CD14-positive monocyte (primary cell): ENCODE measurements around the gene GRK2. TPM values are rescaled to one million over a fixed set of nuclear protein-coding genes. Genes with fewer than 3 reads are reported as not detected.

Experiments
- DNase-seq, 3 donors: peaks; one replicate each; pipeline ENCODE4 v3.0.0-alpha.2; 2011 to 2022
- H2AFZ ChIP-seq: 2 replicates; pipeline ENCODE4 v1.6.0; 2012; ENCODE audit warnings: mild to moderate bottlenecking, low read depth, low read length, inconsistent platforms; ENCODE audit not compliant: insufficient read depth, poor library complexity, severe bottlenecking
- H3K27ac ChIP-seq, 2 donors: 1 replicate in 1 of 2; 2 replicates in 1 of 2; pipeline ENCODE4 v1.5.1; 2012 to 2013; ENCODE audit warnings: low read length in 2 of 2, control low read depth in 1 of 2, inconsistent platforms in 1 of 2, low read depth in 1 of 2, mild to moderate bottlenecking in 1 of 2
- H3K27me3 ChIP-seq, 2 donors: one replicate each; pipeline versions ENCODE4 v1.6.0 to v1.6.1; 2011 to 2013; ENCODE audit warnings: low read length in 2 of 2; ENCODE audit not compliant: control insufficient read depth in 2 of 2, insufficient read depth in 2 of 2
- H3K36me3 ChIP-seq, 2 donors: replicated peaks in 1 of 2; 1 replicate in 1 of 2; 2 replicates in 1 of 2; pipeline versions ENCODE4 v1.5.1 to v1.6.1; 2012 to 2013; ENCODE audit warnings: low read length in 2 of 2, control low read depth in 1 of 2, inconsistent platforms in 1 of 2, mild to moderate bottlenecking in 1 of 2; ENCODE audit not compliant: insufficient read depth in 2 of 2, control insufficient read depth in 1 of 2
- H3K4me1 ChIP-seq, 2 donors: 1 replicate in 1 of 2; 2 replicates in 1 of 2; pipeline versions ENCODE4 v1.5.1 to v1.6.1; 2012 to 2013; ENCODE audit warnings: low read length in 2 of 2, control low read depth in 1 of 2, inconsistent platforms in 1 of 2, mild to moderate bottlenecking in 1 of 2, moderate library complexity in 1 of 2; ENCODE audit not compliant: insufficient read depth in 2 of 2, control insufficient read depth in 1 of 2
- H3K4me2 ChIP-seq: replicated peaks from 2 replicates; pipeline ENCODE3; 2012; ENCODE audit warnings: low read length, moderate library complexity, mild to moderate bottlenecking; ENCODE audit not compliant: poor library complexity, severe bottlenecking; ENCODE audit errors: extremely low read depth
- H3K4me3 ChIP-seq, 3 experiments: fragments of 200-600 bp in 1 of 3; sonication (generic) in 1 of 3; replicated peaks in 1 of 3; 1 replicate in 2 of 3; 2 replicates in 1 of 3; pipeline ENCODE4 v1.5.1; 2011 to 2013; ENCODE audit warnings: low read length in 3 of 3, mild to moderate bottlenecking in 3 of 3, control low read depth in 2 of 3, low read depth in 2 of 3, inconsistent platforms in 1 of 3, moderate library complexity in 1 of 3
- H3K79me2 ChIP-seq: 2 replicates; pipeline ENCODE4 v1.6.0; 2012; ENCODE audit warnings: mild to moderate bottlenecking, control low read depth, inconsistent platforms, low read length, moderate library complexity; ENCODE audit not compliant: insufficient read depth
- H3K9ac ChIP-seq: 2 replicates; pipeline ENCODE4 v1.6.0; 2017; ENCODE audit warnings: low read length, mild to moderate bottlenecking; ENCODE audit not compliant: insufficient read depth, poor library complexity, severe bottlenecking
- H3K9me3 ChIP-seq, 2 donors: replicated peaks in 1 of 2; 1 replicate in 1 of 2; 2 replicates in 1 of 2; pipeline versions ENCODE4 v1.5.1 to v1.6.1; 2012 to 2013; ENCODE audit warnings: low read length in 2 of 2, control low read depth in 1 of 2; ENCODE audit not compliant: control insufficient read depth in 1 of 2, insufficient read depth in 1 of 2
- H4K20me1 ChIP-seq: 2 replicates; pipeline ENCODE4 v1.6.0; 2012; ENCODE audit warnings: mild to moderate bottlenecking, low read length, control low read depth, moderate library complexity; ENCODE audit not compliant: insufficient read depth
- H3K27ac Mint-ChIP-seq, 7 donors: one replicate each; pipeline ENCODE4 v1.8.0; 2020; ENCODE audit warnings: mild to moderate bottlenecking in 7 of 7, mixed read lengths in 7 of 7, moderate library complexity in 6 of 7, inconsistent platforms in 2 of 7
- H3K27me3 Mint-ChIP-seq, 3 donors: one replicate each; pipeline ENCODE4 v1.8.0; 2021 to 2022; ENCODE audit warnings: low read depth in 3 of 3, mild to moderate bottlenecking in 3 of 3, mixed read lengths in 3 of 3, moderate library complexity in 3 of 3, inconsistent platforms in 1 of 3
- H3K36me3 Mint-ChIP-seq, 2 donors: one replicate each; pipeline ENCODE4 v1.8.0; 2020; ENCODE audit warnings: mixed read lengths in 2 of 2, inconsistent platforms in 1 of 2, mild to moderate bottlenecking in 1 of 2
- H3K4me1 Mint-ChIP-seq: one replicate; pipeline ENCODE4 v1.8.0; 2020; ENCODE audit warnings: mild to moderate bottlenecking, mixed read lengths
- H3K4me3 Mint-ChIP-seq, 2 donors: one replicate each; pipeline ENCODE4 v1.8.0; 2020; ENCODE audit warnings: mild to moderate bottlenecking in 2 of 2, mixed read lengths in 2 of 2, moderate library complexity in 1 of 2
- H3K9me3 Mint-ChIP-seq, 7 donors: one replicate each; pipeline ENCODE4 v1.8.0; 2020 to 2022; ENCODE audit warnings: mixed read lengths in 7 of 7, mild to moderate bottlenecking in 6 of 7, moderate library complexity in 6 of 7, inconsistent platforms in 2 of 7
- CTCF ChIP-seq: fragments of 200-600 bp; IDR thresholded peaks from one replicate; pipeline ENCODE4 v1.8.0; 2022; ENCODE audit warnings: antibody characterized with exemption, mild to moderate bottlenecking
- WGBS: methylation state at CpG from one replicate; pipeline ENCODE4 v1.1.5; 2013; ENCODE audit warnings: missing lambda C conversion rate; ENCODE audit not compliant: insufficient coverage; 5-methylcytosine and 5-hydroxymethylcytosine counted together
- intact Hi-C, 2 donors: fragments of 100-400 bp; cut with micrococcal nuclease; formaldehyde crosslinking; loops; one replicate each; pipeline versions ENCODE4 v1.15.0 to v1.15.1; 2023
- polyA plus RNA-seq, 3 donors: library from polyadenylated mRNA; depleted of rRNA in 1 of 3; unstranded in 2 of 3; stranded (reverse) in 1 of 3; fragments of 300-500 nt in 2 of 3; fragments of >200 nt in 1 of 3; fragmentation: Illumina TruSeq in 2 of 3; gene quantifications; 1 replicate in 2 of 3; 2 replicates in 1 of 3; pipeline ENCODE4 v1.2.3, GENCODE V29; 2012 to 2021

GRK2 gene
- polyA plus RNA-seq, 3 donors, result 34.9 to 777 (median 43.0) TPM

- no peak for DNase-seq
- Histone ChIP-seq H3K4me3 (peak overlapping the region in 1 of 3 experiments; percentile 97), H3K27me3 (no peaks in the 10 kb centered on the region), H3K9me3 (no peaks in the 10 kb centered on the region), H2AFZ (no peak overlapping the region), H3K4me2 (peak overlapping the region; percentile 83), H3K9ac (peak overlapping the region; percentile 16), H3K79me2 (peaks cover 100% of the 10 kb centered on the region), H3K36me3 (peaks cover 65 to 67% of the 10 kb centered on the region in 2 donors), H4K20me1 (peaks cover 63% of the 10 kb centered on the region), H3K4me1 (peaks cover 100% of the 10 kb centered on the region in 2 donors), H3K27ac (peak overlapping the region; percentile 92 to 99)
- Mint-ChIP-seq H3K9me3 (peaks cover 0 to 3% (median 2%) of the 10 kb centered on the region in 7 donors), H3K36me3 (peaks cover 58 to 94% of the 10 kb centered on the region in 2 donors), H3K4me3 (peak overlapping the region; percentile 61 to 98), H3K27me3 (peaks cover 0 to 5% (median 4%) of the 10 kb centered on the region in 3 donors), H3K27ac (peak overlapping the region; percentile 93 to 98 (median 97)), H3K4me1 (peaks cover 100% of the 10 kb centered on the region)
- intact Hi-C loops, result loop anchor here in 1 of 2 donors (10.0 kb wide), 1 partner anchor 229 kb away; the partner anchor contains the start of genes CDK2AP2 and PITPNM1
- no peak for TF ChIP-seq CTCF
- 67% methylated on average over 12 of the region's 17 CpGs for WGBS
Measured at GRCh38 chr11:67275606-67276409, 9.5 kb downstream of the GRK2 start.

GRCh38 chr11:67276781-67277230 is 10.5 kb downstream of the GRK2 start:
- peaks cover 67 to 70% of the 10 kb centered on the region in 2 donors for H3K36me3 ChIP-seq
- peak overlapping the region; percentile 83 for H3K4me2 ChIP-seq
- WGBS, result 2% methylated on average over 14 of the region's 16 CpGs

More at GRCh38 chr11:67276781-67277230, 10.5 kb downstream of the GRK2 start:
- Histone ChIP-seq H3K9ac (peak overlapping the region; percentile 56), H3K4me3 (peak overlapping the region in 1 of 3 experiments; percentile 97), H3K27me3 (no peaks in the 10 kb centered on the region), H3K27ac (peak overlapping the region; percentile 92 to 99), H3K4me1 (peaks cover 100% of the 10 kb centered on the region in 2 donors), H3K9me3 (no peaks in the 10 kb centered on the region), H4K20me1 (peaks cover 53% of the 10 kb centered on the region), H2AFZ (no peak overlapping the region), H3K79me2 (peaks cover 100% of the 10 kb centered on the region)
- TF ChIP-seq CTCF, result peak; percentile 57
- intact Hi-C loops, result loop anchor here in 1 of 2 donors (1.0 to 10.0 kb wide), 3 partner anchors 8 to 228 kb away; partner anchors contain the start of genes CDK2AP2 and PITPNM1
- peak overlapping the region; percentile 41 to 67 for H3K4me3 Mint-ChIP-seq
- peak; percentile 63 to 78 (median 73) for DNase-seq
- peaks cover 0 to 5% (median 4%) of the 10 kb centered on the region in 3 donors for H3K27me3 Mint-ChIP-seq
- H3K36me3 Mint-ChIP-seq, result peaks cover 59 to 94% of the 10 kb centered on the region in 2 donors
- peaks cover 99% of the 10 kb centered on the region for H3K4me1 Mint-ChIP-seq
- peaks cover 0 to 3% (median 2%) of the 10 kb centered on the region in 7 donors for H3K9me3 Mint-ChIP-seq
- peak overlapping the region; percentile 93 to 98 (median 97) for H3K27ac Mint-ChIP-seq
